NCI-H774 (cell line): Measurements from ENCODE around the gene CARM1.
"Not testable (repeated sequence)": the region's sequence is repeated elsewhere in the genome, so short reads cannot be mapped to it uniquely, and the experiment has no call there.

ENCODE experiments used
- DNase-seq: peaks from one replicate; lab custom pipeline; 2025; lab: John Stamatoyannopoulos, UW

The CARM1 gene

GRCh38 chr19:10846500-10847202, 24.7 kb upstream of the CARM1 start:
- no peak for DNase-seq

GRCh38 chr19:10848230-10848856, 23.0 kb upstream of the CARM1 start, which contains the start of gene C19orf38:
Gene C19orf38, plus strand, starts transcription at chr19:10848415. Its CDS starts 94 bp downstream, at chr19:10848509.
- no peak for DNase-seq

GRCh38 chr19:10850631-10851030, 20.7 kb upstream of the CARM1 start:
- DNase-seq: no peak

GRCh38 chr19:10852098-10852800, 19.1 kb upstream of the CARM1 start:
- DNase-seq: no peak

- no peak for DNase-seq
These were observed 18.4 kb upstream of the CARM1 start for GRCh38 chr19:10852941-10853340.

GRCh38 chr19:10854350-10855089, 16.8 kb upstream of the CARM1 start:
- DNase-seq: no peak

- DNase-seq: no peak
These were observed 15.4 kb upstream of the CARM1 start for GRCh38 chr19:10855879-10856522.

GRCh38 chr19:10856899-10857298, 14.5 kb upstream of the CARM1 start:
- not testable (repeated sequence) for DNase-seq

- DNase-seq: no peak
These were observed 13.0 kb upstream of the CARM1 start for GRCh38 chr19:10858204-10858828.

- no peak for DNase-seq
These were observed 10.2 kb upstream of the CARM1 start for GRCh38 chr19:10861103-10861651.

- DNase-seq: no peak
These were observed 8.7 kb upstream of the CARM1 start for GRCh38 chr19:10862561-10863106.

GRCh38 chr19:10863107-10863717, 8.1 kb upstream of the CARM1 start:
- DNase-seq: no peak

- DNase-seq: peak; percentile 56
These were observed 6.8 kb upstream of the CARM1 start for GRCh38 chr19:10864538-10864899.

- DNase-seq: no peak
These were observed 4.9 kb upstream of the CARM1 start for GRCh38 chr19:10866495-10866894.

GRCh38 chr19:10868872-10869547, 2.3 kb upstream of the CARM1 start:
- no peak for DNase-seq

- not testable (repeated sequence) for DNase-seq
These were observed 1.5 kb upstream of the CARM1 start for GRCh38 chr19:10869872-10870311.

GRCh38 chr19:10870501-10870954, 825 bp upstream of the CARM1 start:
- no peak for DNase-seq

GRCh38 chr19:10871711-10872545, 575 bp downstream of the CARM1 start:
- DNase-seq: no peak
